HEK293T (cell line): ENCODE results near the gene SP2.

Experiments used
- ARNT ChIP-seq: fragments of 450-650 bp; IDR thresholded peaks from 2 replicates; pipeline ENCODE4 v1.6.1; 2017; ENCODE audit warnings: mild to moderate bottlenecking
- BHLHE40 ChIP-seq: fragments of 450-650 bp; IDR thresholded peaks from 2 replicates; pipeline ENCODE4 v1.6.1; 2016; ENCODE audit warnings: mild to moderate bottlenecking, moderate library complexity, borderline replicate concordance
- CTBP1 ChIP-seq: fragments of 450-650 bp; IDR thresholded peaks from 2 replicates; pipeline ENCODE4 v1.6.1; 2016; ENCODE audit warnings: borderline replicate concordance
- ELF4 ChIP-seq: fragments of 450-650 bp; IDR thresholded peaks from 2 replicates; pipeline ENCODE4 v1.6.1; 2017; ENCODE audit warnings: antibody characterized with exemption
- FOXA1 ChIP-seq: fragments of 450-650 bp; IDR thresholded peaks from 2 replicates; pipeline ENCODE4 v1.6.1; 2016; ENCODE audit warnings: mild to moderate bottlenecking
- FOXM1 ChIP-seq: fragments of 450-650 bp; IDR thresholded peaks from 2 replicates; pipeline ENCODE4 v1.6.1; 2017; ENCODE audit warnings: mild to moderate bottlenecking, borderline replicate concordance
- L3MBTL2 ChIP-seq: fragments of 450-650 bp; conservative IDR thresholded peaks from 2 replicates; pipeline ENCODE4 v1.6.1; 2016; ENCODE audit warnings: mild to moderate bottlenecking
- NFRKB ChIP-seq: fragments of 450-650 bp; IDR thresholded peaks from 2 replicates; pipeline ENCODE4 v1.6.1; 2016; ENCODE audit warnings: mild to moderate bottlenecking, moderate library complexity
- SP1 ChIP-seq: fragments of 450-650 bp; IDR thresholded peaks from 2 replicates; pipeline ENCODE4 v1.6.1; 2017
- SUZ12 ChIP-seq: fragments of 450-650 bp; IDR thresholded peaks from 2 replicates; pipeline ENCODE4 v1.6.1; 2016; ENCODE audit warnings: mild to moderate bottlenecking
- TARDBP ChIP-seq: fragments of 450-650 bp; IDR thresholded peaks from 2 replicates; pipeline ENCODE4 v1.6.1; 2016
- ZNF384 ChIP-seq: fragments of 450-650 bp; IDR thresholded peaks from 2 replicates; pipeline ENCODE4 v1.6.1; 2016

DNA sequence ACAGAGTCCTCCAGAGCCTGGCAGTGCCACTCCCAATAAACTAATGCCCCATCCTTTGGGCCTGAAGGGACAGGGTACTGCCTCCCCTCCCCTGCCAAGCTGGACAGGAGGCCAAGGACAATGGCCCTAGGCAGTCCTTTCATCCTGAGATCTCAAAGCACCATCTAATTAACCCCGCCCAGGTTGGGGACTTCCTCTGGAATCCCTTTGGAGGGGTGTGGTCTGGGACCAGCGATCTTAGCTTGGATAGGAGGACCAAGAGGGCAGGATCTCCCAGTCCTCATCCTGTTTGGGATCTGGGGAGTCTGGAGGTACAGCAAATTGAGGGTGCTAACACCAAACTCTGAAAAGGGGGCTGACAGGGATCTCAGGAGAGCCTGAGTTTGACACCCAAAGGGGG, 26.9 kb upstream of the SP2 start:
- no peak for TF ChIP-seq SP1
- no peak for TF ChIP-seq ELF4
- TF ChIP-seq BHLHE40, result no peak
- TF ChIP-seq ARNT, result no peak
- no peak for TF ChIP-seq ZNF384
- no peak for TF ChIP-seq CTBP1
- no peak for TF ChIP-seq SUZ12
- no peak for TF ChIP-seq NFRKB
- TF ChIP-seq FOXA1, result no peak
- TF ChIP-seq TARDBP, result no peak
- no peak for TF ChIP-seq FOXM1
- no peak for TF ChIP-seq L3MBTL2
